GM19043 (cell line): ENCODE data around the gene CCNH.

ENCODE experiments used
- ATAC-seq: cut with Tn5 transposase; IDR thresholded peaks from one replicate; pipeline ENCODE4 v1.9.1; 2021; ENCODE audit warnings: low read depth; ENCODE audit not compliant: unreplicated experiment

The CCNH gene

DNA sequence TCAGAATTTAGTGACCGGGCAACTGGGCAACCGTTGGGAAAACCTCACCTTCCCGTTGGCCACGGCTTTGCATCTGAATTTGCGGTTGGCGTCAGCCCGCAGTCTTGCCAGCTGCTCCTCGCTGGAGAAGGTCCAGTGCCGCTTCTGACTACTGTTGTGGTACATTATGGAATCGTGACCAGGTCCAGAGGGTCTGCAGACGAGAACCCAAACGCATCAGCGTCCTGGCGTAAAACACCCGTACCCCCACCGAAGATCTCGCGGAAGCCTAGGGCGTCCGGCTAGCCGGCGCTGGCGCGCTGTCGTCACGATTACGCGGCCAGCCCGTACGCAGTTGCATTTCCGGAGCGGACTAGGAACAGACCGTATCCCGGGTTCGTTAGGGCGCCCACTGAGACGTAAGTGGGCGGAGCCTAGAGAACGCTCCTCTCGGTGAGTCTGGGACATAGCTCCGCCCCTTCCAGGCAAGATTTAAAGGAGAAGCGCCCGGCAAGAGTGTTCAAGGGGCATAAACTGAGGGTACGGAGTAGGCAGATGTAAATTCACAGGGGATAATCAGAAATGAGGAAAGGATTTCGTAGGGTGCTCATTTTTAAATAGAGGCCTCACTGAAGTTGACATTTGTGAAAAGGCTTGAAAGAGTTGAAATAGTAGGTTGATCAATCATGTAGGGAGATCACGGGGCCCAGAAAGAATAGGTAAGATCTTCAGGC lies at the start of gene CCNH:
CCNH (minus strand) TSS at position 301 of the 713 bp plus-strand sequence; CDS start at position 165, 136 bp downstream.
- peak; percentile 98 for ATAC-seq

DNA sequence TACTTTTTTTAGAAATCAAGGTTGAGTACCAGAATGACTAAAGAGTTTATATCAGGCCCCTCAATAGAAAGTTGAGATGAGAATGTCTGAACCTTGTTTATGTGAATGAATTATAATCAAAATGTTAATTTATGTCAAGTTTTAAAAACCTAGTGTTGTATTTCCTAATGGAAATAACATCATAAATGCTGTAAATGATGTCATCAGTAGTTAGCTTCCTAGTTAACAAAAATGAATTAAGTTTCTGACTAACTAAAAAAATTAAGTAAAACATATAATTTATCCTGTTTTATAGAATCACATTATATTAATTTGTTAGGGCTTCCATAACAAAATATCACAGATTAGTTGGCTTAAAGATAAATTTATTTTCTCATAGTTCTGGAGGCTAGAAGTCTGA lies 45.0 kb upstream of the CCNH start:
- no peak for ATAC-seq

DNA sequence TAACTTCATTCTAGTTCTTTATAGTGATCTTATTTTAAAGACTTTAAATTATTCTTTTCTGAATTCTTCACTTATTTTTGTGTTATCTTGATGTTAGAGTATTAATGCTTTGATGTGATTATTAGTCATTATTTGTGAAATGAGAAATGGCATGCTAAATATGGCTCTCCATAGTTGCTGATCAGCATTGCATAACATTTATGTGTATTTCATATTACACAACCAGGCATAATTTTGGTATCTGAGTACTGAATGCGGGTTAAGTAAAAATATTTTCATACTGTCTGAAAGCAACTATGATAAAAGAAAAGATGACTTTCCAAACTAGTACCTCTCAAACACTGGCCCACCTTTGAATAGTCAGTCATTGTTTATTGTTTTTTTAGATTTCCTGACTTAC lies 41.1 kb upstream of the CCNH start:
- ATAC-seq: no peak

DNA sequence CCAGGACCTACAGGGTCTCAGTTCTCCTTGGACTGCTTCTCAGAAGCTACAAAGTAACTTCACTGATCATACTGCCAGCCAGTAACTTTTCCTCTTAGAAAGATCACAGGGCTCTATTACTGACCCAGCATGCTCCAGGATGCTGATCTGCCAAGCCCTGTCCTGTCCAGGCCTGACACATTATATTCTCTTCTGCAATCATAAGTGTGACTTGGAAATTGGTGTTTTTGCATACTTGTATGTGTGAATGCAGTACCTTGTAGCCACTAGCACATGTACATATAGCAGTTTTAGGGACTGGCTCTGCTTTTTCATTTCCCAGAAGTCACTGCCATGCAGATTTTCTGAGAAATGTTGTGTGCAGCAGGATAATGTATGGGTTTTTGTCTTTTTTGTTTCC lies 40.1 kb upstream of the CCNH start:
- ATAC-seq: no peak

DNA sequence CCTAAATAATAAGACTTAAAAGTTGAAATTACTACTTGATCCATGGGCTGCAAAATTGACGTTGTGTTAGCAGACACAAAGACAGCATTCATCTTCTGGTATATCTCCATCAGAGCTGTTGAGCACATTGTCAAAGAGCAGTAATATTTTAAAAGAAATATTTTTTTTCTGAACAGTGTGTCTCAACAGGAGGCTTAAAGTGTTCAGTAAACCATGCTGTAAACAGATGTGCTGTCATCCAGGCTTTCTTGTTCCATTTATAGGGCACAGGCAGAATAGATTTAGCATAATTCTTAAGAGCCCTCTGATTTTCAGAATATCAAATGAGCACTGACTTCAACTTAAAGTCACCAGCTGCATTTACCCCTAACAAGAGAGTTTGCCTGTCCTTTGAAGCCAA lies 29.7 kb upstream of the CCNH start:
- ATAC-seq: no peak

DNA sequence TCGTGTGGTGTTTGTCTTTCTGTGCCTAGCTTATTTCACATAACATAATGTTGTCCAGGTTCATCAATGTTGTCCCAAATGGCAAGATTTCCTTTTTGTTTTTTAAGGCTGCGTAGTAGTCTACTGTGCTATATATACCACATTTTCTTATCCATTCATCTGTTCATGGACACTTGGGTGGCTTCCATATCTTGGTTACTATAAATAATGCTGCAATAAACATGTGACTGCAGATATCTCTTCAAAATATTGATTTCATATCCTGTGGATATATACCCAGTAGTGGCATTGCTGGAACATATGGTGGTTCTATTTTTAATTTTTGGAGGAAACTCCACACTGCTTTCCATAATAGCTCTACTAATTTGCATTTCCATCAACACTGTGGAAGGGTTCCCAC lies 25.5 kb upstream of the CCNH start:
- no peak for ATAC-seq

DNA sequence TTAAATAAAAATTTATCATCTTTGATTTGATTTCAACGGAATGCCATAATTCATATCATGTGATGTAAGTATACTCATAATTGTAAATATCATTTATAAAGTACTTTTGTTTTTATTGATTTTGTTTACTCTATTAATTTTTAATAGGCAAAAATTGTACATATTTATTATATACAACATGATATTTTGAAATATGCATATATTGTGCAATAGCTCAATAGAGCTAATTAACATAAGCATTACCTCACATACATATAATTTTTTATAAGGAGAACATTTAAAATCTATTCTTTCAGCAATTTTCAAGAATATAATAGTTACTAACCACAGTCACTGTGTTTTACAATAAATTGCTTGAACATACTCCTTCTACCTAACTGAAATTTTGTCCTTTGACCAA lies 25.0 kb upstream of the CCNH start:
- ATAC-seq: no peak

DNA sequence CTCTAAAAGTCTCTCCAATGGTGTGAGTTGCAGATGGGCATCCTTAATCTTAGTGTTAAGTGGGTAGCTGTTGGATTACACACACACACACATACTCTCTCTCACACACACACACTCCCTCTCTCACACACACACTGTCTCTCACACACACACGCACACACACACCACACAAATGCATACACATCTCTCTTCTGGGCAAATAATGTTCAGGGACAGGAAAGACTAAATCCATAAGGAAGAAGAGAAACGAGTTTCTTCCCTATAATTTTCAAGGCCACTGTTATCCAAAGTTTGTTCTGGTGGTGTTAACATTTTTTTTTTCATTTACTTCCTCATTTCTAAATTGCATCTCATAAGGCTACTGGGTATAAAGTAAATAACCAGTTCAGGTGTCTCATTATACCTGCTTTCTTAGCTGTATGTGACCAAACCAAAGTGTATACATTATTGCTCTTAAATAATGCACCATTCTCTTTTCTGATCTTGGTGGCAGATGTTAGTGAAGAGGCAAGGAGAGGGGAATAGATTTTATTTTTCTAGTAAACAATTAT lies 22.5 kb upstream of the CCNH start:
- ATAC-seq: no peak

DNA sequence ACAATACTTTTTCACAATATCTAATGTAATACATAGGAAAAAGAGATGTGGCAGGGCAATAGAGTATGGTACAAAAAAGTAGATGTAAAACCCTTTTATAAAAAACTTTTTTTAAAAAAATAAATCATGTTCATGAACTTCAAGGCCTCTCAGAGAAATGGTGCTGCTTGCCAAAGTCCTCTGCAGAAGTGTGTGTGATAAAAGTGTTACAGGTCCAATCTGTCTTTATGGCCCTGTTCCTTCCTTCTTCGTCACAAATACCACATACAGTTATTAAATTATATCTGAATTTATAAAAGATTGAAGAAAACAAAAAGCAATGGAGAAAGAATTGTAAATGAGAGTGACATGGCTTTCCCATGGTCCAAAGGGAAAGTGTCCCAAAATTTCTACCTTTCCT lies 21.7 kb upstream of the CCNH start:
- no peak for ATAC-seq

DNA sequence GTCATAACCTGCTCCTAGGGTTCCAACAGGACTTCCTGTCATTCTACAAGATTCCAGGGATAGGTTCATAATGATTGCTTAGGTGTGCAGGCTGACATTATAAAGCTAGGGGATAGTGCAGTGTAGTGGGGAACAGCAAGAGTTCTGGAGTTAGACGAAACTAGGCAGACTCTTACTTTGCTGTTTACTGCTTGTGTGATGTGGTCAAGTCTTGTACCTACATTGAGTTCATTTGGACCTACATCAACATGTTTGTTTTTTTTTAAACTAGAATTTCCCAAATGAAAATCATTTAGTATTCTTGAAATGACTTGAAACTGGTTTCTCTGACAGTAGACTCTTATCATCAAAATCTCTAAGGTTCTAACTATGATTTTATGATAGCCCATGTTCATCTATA lies 21.2 kb upstream of the CCNH start:
- no peak for ATAC-seq

DNA sequence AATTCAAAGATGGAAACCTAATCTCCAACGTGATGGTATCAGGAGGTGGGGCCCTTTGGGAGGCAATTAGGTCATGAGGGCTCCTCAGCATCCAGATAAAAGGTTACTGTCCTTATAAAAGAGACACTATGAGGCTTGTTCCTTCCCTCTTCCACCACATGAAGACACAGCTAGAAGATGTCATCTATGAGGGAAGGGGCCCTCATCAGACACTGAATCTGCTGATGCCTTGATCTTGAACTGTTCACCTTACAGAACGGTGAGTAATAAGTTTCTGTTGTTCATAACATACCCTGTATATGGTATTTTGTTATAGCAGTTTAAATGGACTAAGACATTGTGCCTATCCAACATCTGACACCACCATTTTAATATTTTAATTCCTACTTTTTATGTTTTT lies 19.7 kb upstream of the CCNH start:
- no peak for ATAC-seq

DNA sequence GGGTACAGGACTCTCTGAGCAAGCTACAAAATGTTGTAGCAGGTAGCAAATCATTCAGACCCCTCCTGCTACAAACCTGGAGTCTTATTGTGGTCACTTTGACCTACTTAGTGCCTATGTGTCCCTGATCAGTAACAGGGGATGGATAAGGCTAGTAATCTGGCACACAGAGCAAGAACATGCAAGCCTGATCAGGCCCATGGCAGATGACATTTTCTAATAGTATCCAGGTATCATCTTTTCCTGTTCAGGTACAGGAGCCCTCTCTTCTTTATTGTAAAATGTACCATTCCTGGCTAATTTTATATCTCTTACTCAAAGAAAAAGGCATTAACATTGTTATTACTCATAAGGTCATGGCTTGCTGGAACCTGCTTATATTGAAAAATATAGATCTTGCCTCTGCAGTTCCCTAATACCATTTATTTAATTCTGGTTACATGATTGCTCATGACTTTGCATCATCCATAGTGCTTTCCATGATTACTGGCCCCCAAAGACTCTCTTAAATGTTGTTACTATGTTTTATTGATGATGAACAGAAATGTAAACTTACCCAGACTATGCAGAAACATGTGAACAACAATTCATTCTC lies 18.2 kb upstream of the CCNH start:
- ATAC-seq: no peak

DNA sequence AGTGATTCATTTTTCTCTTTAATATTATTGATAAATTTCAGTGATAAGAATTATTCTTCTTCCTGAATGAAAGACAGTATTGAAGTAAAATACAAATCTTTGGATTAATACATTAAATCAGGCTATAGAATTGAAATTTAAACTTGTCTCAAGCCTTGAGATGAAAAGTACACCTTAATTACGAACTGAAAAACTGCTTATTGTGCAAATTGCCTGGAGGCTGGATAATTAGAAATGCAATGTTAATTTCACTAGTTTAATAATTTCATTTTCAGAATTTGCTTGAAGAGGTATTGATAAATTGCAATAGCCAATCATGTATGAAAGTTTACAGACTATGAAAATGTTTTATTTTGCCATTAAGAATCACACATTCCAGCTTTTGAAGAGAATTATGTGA lies 11.0 kb upstream of the CCNH start:
- no peak for ATAC-seq

DNA sequence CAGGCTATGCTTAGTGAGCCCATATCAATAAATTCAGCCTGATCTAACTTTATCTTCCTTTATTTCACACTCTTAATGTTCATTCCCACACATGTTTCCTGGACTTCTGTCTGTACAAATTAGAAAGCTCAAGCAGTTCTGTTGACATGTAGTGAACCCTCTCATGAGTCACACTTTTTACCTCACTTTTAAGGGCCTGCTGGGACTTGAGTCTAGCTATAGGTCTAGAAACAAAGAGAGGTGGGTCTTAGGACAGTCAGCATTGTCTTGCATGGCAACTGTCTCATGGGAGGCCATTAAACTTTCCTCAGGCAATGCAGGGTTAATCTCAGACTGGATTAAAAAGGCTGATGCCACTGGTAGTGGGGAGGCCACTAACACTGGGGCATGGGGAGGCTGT lies 8.6 kb upstream of the CCNH start:
- ATAC-seq: no peak

DNA sequence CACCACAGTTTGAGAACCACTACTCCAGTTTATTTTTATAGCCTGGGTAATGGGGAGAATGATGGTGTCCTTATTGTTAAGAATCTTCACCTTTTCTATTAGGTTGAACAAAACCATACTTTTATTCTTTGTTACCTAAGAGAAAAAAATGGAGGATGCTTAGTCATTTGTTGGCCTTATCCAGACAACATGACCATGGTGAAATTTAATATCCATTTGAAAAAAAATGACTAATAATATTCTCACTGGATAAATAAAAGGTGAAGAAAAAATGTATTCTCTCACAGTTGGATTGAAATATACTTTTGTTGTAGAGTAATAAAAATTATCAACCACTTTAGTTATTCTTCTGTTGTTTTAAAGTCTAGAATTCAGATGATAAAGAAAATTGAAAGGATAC lies 5.8 kb upstream of the CCNH start:
- no peak for ATAC-seq

DNA sequence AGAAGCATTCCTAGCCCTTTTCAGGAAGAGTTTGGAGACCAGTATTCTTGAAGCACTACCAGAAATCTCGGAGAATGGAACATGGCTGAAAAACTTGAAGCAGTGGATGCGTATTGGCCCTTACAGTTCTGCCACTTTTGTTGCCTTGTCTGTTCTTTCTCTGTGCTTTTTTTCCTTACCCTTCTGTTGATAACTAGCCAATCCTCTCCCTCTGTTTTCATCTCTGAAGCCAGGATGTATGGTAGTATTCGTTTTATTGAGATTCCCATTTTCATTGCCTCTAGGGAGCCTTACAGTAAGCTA lies 564 bp upstream of the CCNH start:
- ATAC-seq: no peak

DNA sequence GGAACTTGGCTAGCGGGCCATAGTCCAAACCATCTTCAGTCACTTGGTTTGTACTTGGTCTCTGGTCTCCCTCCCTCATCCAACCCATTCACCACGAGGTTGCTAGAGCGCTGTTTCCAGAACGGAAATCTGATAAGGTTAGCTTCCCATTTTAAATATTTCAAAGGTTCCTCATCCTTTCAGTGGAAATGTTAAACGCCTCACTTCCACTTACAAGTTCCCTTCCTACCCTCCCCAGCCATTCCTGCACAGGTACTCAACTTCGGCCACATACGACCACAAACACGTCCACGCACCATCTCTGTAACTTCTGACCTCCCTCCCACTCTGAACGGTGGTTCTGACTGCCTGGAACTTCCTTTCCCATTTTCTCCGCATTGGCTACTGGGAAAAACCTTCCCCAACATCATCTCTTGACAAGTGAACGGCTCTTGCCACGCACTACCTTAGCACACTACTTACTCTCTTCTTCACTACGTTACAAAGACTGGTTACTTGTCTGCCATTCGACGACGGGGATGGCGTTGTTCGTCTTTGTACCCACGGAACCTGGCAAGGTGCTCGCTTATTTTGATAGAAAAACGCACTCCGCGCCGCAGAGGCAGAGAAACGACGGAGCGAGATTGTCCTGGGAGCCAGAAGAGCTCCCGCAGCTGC lies 629 bp downstream of the CCNH start:
- peak; percentile 7 for ATAC-seq

DNA sequence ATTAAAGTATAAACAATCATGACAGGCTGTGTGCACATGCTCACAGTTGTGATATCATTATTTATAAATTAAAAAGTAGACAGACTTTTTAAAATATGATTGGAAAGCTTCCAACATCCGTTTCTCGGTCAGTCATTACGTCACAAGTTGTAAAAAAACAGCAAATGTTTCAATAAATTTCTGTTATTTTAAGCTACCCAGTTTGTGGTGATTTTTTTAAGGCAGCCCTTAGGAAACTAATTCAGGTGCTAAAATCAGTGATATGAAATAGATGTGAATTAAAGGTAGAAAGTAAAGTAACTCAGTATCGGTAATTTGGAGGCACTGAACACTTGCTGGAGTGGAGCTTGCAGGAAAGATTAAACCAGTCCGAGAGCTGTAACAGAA lies 1.2 kb downstream of the CCNH start:
- no peak for ATAC-seq

DNA sequence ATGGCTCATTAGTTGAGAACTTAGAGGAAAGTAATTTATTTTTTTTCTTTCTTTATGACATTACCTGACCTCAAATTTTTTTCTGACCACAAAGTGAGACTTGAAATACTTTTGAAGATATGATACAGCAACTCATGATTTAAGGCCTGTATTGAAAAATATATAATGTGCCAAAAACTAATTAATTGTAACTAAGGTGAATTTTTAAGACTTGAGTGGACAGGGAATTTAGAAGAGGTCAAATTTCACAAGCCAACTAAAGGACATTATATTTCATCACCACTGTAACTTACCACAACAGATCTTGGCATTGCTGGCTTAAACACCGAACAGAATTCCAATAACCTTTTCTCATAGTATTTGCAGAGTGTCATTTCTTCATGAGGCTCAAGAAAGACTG lies 1.8 kb downstream of the CCNH start:
- ATAC-seq: no peak

DNA sequence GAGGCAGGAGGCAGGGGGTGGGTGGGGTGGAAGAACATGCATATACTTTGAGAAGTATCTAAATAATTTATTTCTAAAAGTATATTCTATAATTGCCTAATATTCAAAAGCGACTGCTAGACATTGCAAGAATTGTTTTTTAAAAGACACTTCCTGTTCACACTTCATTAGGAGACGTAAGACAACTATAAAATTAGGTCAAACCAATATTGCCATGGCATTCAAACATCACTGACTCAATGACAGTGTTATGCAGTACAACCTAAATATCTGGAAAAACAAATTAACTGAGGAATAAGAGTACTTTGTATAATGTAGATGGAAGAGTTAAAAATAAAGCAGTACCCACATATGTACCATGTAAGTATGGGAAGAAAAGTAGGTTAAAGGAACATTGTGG lies 4.5 kb downstream of the CCNH start:
- ATAC-seq: no peak

DNA sequence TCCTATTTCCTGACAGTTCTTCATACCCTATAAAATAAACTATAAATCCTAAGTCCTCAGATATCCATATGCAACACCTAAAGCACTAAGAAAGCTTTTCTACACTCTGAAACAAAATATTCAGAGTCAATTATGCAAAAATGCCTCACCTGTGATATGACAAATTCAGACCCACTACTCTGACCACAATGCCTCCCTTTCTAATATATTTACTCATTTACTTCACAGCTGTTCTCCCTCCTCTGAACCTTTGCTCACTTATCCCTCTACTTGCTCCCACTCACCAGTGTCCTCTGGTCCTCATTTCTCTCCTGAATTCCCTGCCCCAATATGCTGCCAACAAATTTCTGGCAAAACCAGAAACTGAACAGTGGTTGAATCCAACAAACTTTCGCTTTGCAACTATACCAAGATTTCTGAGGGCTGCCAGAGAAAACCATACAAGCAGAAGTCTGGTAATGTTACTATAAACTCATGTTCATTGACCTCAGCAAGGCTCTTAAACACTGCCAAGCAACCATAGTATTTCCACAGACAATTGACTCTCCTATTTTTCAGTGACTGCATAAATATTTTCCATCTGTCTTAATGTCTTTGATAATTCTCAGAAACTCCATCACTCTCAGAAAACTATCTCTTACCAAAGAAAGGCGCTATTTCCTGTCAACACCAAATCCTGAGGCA lies 7.1 kb downstream of the CCNH start:
- no peak for ATAC-seq

DNA sequence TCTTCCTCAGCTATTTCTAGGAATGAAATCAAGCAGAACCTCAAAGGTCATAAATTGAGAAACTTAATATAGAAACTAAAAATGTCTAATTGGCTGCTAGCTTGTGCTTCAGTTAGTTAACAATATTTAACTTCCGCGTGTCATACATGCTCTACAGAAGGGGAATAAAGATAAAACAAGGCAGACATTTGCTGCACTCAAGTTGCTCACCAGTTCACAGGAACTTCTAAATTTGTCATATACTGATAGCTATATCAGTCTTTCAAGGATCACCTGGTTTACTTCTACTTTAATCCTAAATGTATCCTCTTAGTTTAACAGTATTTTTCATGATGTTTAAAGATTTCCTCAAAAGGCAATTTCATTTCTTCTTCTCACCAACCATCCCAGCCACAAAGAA lies 8.4 kb downstream of the CCNH start:
- no peak for ATAC-seq
